Measurements from ENCODE around the gene HHIPL1. TPM values are rescaled to one million over a fixed set of nuclear protein-coding genes. Genes with fewer than 3 reads are reported as not detected.

The HHIPL1 gene
- total RNA-seq, 6 donors from 2014 or later = 0.61 to 2.2 (median 1.3) TPM

- no peak for ATAC-seq (ENCODE audit: low FRiP score in 2 of 2)
- peak in 1 of 2 donors; percentile 89 for DNase-seq
- peak overlapping the region in 3 of 4 donors; percentile 86 to 92 (median 90) for H3K4me3 ChIP-seq
- H3K4me1 ChIP-seq = peaks cover 50 to 67% (median 54%) of the 10 kb centered on the region in 4 donors
- 54 to 62% methylated on average over 9 to 15 of the region's 53 CpGs for WGBS, 2 donors
- peaks cover 0 to 13% (median 0%) of the 10 kb centered on the region in 4 donors for H3K27me3 ChIP-seq
- TF ChIP-seq CTCF (IDR thresholded peaks at IDR 0.05) (no peak), EP300 (IDR thresholded peaks at IDR 0.05) (no peak), POLR2AphosphoS5 (IDR thresholded peaks at IDR 0.05) (no peak)
- H3K9me3 ChIP-seq = no peaks in the 10 kb centered on the region
- no peaks in the 10 kb centered on the region for H3K36me3 ChIP-seq
- H3K27ac ChIP-seq = peak overlapping the region; percentile 67 to 79 (median 72)
These were observed 42.0 kb upstream of the HHIPL1 start for GRCh38 chr14:99602788-99603415.

- Histone ChIP-seq H3K9me3 (no peaks in the 10 kb centered on the region), H3K4me3 (peak within 1 kb of the TSS; percentile 62 to 92 (median 88)), H3K27ac (peak within 1 kb of the TSS; percentile 84 to 92 (median 92)), H3K27me3 (peaks cover 0 to 13% (median 0%) of the 10 kb centered on the region in 4 donors), H3K36me3 (no peaks in the 10 kb centered on the region), H3K4me1 (peaks cover 43 to 62% (median 51%) of the 10 kb centered on the region in 4 donors)
- DNase-seq (peak in 1 of 2 donors; percentile 92), ATAC-seq (ENCODE audit: low FRiP score in 2 of 2) (no peak)
- WGBS, 2 donors = 26% methylated on average over 33 of the region's 128 CpGs; no CpG with 5 or more reads in 1 of the 2 donors
- peak in 1 of 6 experiments; percentile 14 for TF ChIP-seq CTCF (IDR thresholded peaks at IDR 0.05)
- no peak for TF ChIP-seq EP300 (IDR thresholded peaks at IDR 0.05)
- no peak for TF ChIP-seq POLR2AphosphoS5 (IDR thresholded peaks at IDR 0.05)
These were observed 41.3 kb upstream of the HHIPL1 start, which contains the start of gene CCDC85C for GRCh38 chr14:99603471-99604277. Gene CCDC85C (minus strand): TSS chr14:99604207. CDS start chr14:99603959, 248 bp downstream.

GRCh38 chr14:99604278-99604765 lies 40.6 kb upstream of the HHIPL1 start:
- Histone ChIP-seq H3K27me3 (peaks cover 0 to 13% (median 0%) of the 10 kb centered on the region in 4 donors), H3K4me1 (peaks cover 37 to 59% (median 46%) of the 10 kb centered on the region in 4 donors), H3K4me3 (peak overlapping the region; percentile 62 to 92 (median 88)), H3K36me3 (no peaks in the 10 kb centered on the region), H3K9me3 (no peaks in the 10 kb centered on the region), H3K27ac (peak overlapping the region; percentile 84 to 92 (median 92))
- peak; percentile 96 to 97 for ATAC-seq (ENCODE audit: low FRiP score in 2 of 2)
- TF ChIP-seq POLR2AphosphoS5 (IDR thresholded peaks at IDR 0.05) (peak in 1 of 2 donors; percentile 59), CTCF (IDR thresholded peaks at IDR 0.05) (no peak), POLR2A (IDR thresholded peaks at IDR 0.05) (peak in 1 of 4 donors; percentile 33)
- WGBS, 2 donors = no CpG with 5 or more reads among the region's 65 CpGs
- peak; percentile 91 to 99 for DNase-seq

- Histone ChIP-seq H3K4me3 (peak overlapping the region; percentile 62 to 92 (median 88)), H3K27ac (peak overlapping the region; percentile 84 to 92 (median 92)), H3K27me3 (peaks cover 0 to 13% (median 0%) of the 10 kb centered on the region in 4 donors), H3K9me3 (no peaks in the 10 kb centered on the region), H3K4me1 (peaks cover 37 to 58% (median 42%) of the 10 kb centered on the region in 4 donors), H3K36me3 (no peaks in the 10 kb centered on the region)
- peak; percentile 42 to 62 for ATAC-seq (ENCODE audit: low FRiP score in 2 of 2)
- TF ChIP-seq POLR2A (IDR thresholded peaks at IDR 0.05) = peak in 1 of 4 donors; percentile 1
- no peak for TF ChIP-seq EP300 (IDR thresholded peaks at IDR 0.05)
- 0 to 1% methylated on average over 7 to 26 of the region's 50 CpGs for WGBS, 2 donors
- DNase-seq = peak in 1 of 2 donors; percentile 91
These were observed 40.1 kb upstream of the HHIPL1 start for GRCh38 chr14:99604766-99605298.
